ENCODE measurements around the gene MAEL.

DNA sequence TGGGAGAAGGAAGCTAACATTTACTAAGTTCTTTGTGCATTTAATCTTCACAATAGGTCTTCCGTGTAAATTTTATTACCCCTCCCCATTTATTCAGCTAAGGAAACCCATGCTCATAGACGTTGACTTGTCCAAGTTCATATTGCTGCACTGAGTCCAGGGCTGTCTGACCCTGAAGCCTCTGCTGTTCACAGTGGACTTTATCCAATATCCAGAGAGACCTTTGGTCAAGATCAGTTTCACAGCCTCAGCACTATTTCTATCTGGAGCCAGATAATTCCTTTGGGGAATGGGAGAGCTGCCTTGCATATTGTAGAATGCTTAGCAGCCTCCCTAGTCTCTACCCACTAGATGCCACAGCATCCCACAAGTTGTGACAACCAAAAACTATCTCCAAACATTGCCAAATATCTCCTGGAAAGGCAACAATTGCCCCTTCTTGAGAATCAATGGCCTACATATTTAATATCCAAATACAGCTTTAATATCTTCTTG, 40.2 kb upstream of the MAEL start:
- TF ChIP-seq, protein P1, sequence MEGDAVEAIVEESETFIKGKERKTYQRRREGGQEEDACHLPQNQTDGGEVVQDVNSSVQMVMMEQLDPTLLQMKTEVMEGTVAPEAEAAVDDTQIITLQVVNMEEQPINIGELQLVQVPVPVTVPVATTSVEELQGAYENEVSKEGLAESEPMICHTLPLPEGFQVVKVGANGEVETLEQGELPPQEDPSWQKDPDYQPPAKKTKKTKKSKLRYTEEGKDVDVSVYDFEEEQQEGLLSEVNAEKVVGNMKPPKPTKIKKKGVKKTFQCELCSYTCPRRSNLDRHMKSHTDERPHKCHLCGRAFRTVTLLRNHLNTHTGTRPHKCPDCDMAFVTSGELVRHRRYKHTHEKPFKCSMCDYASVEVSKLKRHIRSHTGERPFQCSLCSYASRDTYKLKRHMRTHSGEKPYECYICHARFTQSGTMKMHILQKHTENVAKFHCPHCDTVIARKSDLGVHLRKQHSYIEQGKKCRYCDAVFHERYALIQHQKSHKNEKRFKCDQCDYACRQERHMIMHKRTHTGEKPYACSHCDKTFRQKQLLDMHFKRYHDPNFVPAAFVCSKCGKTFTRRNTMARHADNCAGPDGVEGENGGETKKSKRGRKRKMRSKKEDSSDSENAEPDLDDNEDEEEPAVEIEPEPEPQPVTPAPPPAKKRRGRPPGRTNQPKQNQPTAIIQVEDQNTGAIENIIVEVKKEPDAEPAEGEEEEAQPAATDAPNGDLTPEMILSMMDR (IDR thresholded peaks at IDR 0.05): no peak
- TF ChIP-seq POLR2AphosphoS5 (IDR thresholded peaks at IDR 0.05) (no peak), POLR2A (IDR thresholded peaks at IDR 0.05) (no peak)

Data from prostate gland (tissue), 2 donors.